ENCODE results near the gene RBMS3.

- no peak for TF ChIP-seq EZH2phosphoT487 (IDR thresholded peaks at IDR 0.05; ENCODE audit: unreplicated experiment)
- no peak for TF ChIP-seq REST (IDR thresholded peaks at IDR 0.05; ENCODE audit: unreplicated experiment)
- TF ChIP-seq EZH2 (IDR thresholded peaks at IDR 0.05; ENCODE audit: low read depth, unreplicated experiment), result no peak
- TF ChIP-seq CTCF (conservative IDR thresholded peaks at IDR 0.05; ENCODE audit: low read depth in 2 of 2), result no peak
- TF ChIP-seq ZNF331 (CRISPR knock-in tag; IDR thresholded peaks at IDR 0.05; ENCODE audit: low read depth), result no peak
- no peak for TF ChIP-seq CREB1 (CRISPR knock-in tag; IDR thresholded peaks at IDR 0.05; ENCODE audit: low read depth)
Measured at GRCh38 chr3:29279286-29279685, 1.6 kb upstream of the RBMS3 start.
